ENCODE data around the gene QPCT.

- TF ChIP-seq EZH2phosphoT487 (IDR thresholded peaks at IDR 0.05; ENCODE audit: borderline replicate concordance, low read depth, low read length): no peak
- no peak for TF ChIP-seq CTCF (conservative IDR thresholded peaks at IDR 0.05; ENCODE audit: low read length)
Observed at GRCh38 chr2:37370666-37371065, 26.2 kb downstream of the QPCT start.
